Stimulated activated CD8-positive, alpha-beta memory T cell treated with anti-CD3 and anti-CD28 coated beads, Interleukin-15, amount 100 ng/mL, for 1 hour (primary cell): ENCODE data around the gene GCSAM.

Experiments used
- DNase-seq: peaks from one replicate; pipeline ENCODE4 v3.0.0-alpha.2; 2020; ENCODE audit warnings: low read depth

The GCSAM gene

GRCh38 chr3:112132975-112133448 lies at the start of gene GCSAM:
Gene GCSAM (minus strand): TSS chr3:112133248. CDS start chr3:112133120, 128 bp downstream.
- peak; percentile 21 for DNase-seq

GRCh38 chr3:112175646-112176045 lies 42.6 kb upstream of the GCSAM start:
- no peak for DNase-seq

GRCh38 chr3:112175037-112175436 lies 42.0 kb upstream of the GCSAM start:
- no peak for DNase-seq

GRCh38 chr3:112171144-112171543 lies 38.1 kb upstream of the GCSAM start:
- DNase-seq: no peak

- no peak for DNase-seq
Measured at GRCh38 chr3:112170046-112170445, 37.0 kb upstream of the GCSAM start.

- no peak for DNase-seq
Measured at GRCh38 chr3:112167758-112168157, 34.7 kb upstream of the GCSAM start.

GRCh38 chr3:112149136-112149535 lies 16.1 kb upstream of the GCSAM start:
- DNase-seq: no peak

- no peak for DNase-seq
Measured at GRCh38 chr3:112143689-112144088, 10.6 kb upstream of the GCSAM start.

- no peak for DNase-seq
Measured at GRCh38 chr3:112143251-112143650, 10.2 kb upstream of the GCSAM start.

- DNase-seq: no peak
Measured at GRCh38 chr3:112141293-112141692, 8.2 kb upstream of the GCSAM start.

GRCh38 chr3:112140584-112140983 lies 7.5 kb upstream of the GCSAM start:
- DNase-seq: no peak

- DNase-seq: no peak
Measured at GRCh38 chr3:112138219-112138969, 5.3 kb upstream of the GCSAM start.

- no peak for DNase-seq
Measured at GRCh38 chr3:112137781-112138180, 4.7 kb upstream of the GCSAM start.

GRCh38 chr3:112136959-112137693 lies 4.1 kb upstream of the GCSAM start:
- peak; percentile 15 for DNase-seq

GRCh38 chr3:112136046-112136445 lies 3.0 kb upstream of the GCSAM start:
- no peak for DNase-seq

- DNase-seq: no peak
Measured at GRCh38 chr3:112134335-112135124, 1.5 kb upstream of the GCSAM start.

GRCh38 chr3:112133626-112134334 lies 732 bp upstream of the GCSAM start:
- DNase-seq: no peak

GRCh38 chr3:112132554-112132953 lies 494 bp downstream of the GCSAM start:
- no peak for DNase-seq

- DNase-seq: no peak
Measured at GRCh38 chr3:112132088-112132487, 960 bp downstream of the GCSAM start.

- no peak for DNase-seq
Measured at GRCh38 chr3:112131111-112131510, 1.9 kb downstream of the GCSAM start.

- no peak for DNase-seq
Measured at GRCh38 chr3:112130638-112130993, 2.4 kb downstream of the GCSAM start.
